ENCODE data around the gene CD82.

Gene CD82

GRCh38 chr11:44568658-44569473 lies 3.4 kb downstream of the CD82 start:
- no peak for TF ChIP-seq CTCF (IDR thresholded peaks at IDR 0.05; ENCODE audit: low read depth, low read length)
- peak; percentile 51 for DNase-seq (ENCODE audit: extremely low read depth, low read depth)

GRCh38 chr11:44570411-44571155 lies 5.1 kb downstream of the CD82 start:
- DNase-seq (ENCODE audit: extremely low read depth, low read depth) = no peak

GRCh38 chr11:44571871-44572270 lies 6.4 kb downstream of the CD82 start:
- no peak for DNase-seq (ENCODE audit: extremely low read depth, low read depth)
- no peak for TF ChIP-seq CTCF (IDR thresholded peaks at IDR 0.05; ENCODE audit: low read depth, low read length)

More at GRCh38 chr11:44570411-44571155, 5.1 kb downstream of the CD82 start:
- no peak for TF ChIP-seq CTCF (IDR thresholded peaks at IDR 0.05; ENCODE audit: low read depth, low read length)

GRCh38 chr11:44572436-44572835 lies 7.0 kb downstream of the CD82 start:
- DNase-seq (ENCODE audit: extremely low read depth, low read depth) = no peak
- TF ChIP-seq CTCF (IDR thresholded peaks at IDR 0.05; ENCODE audit: low read depth, low read length) = no peak

GRCh38 chr11:44572884-44573283 lies 7.4 kb downstream of the CD82 start:
- TF ChIP-seq CTCF (IDR thresholded peaks at IDR 0.05; ENCODE audit: low read depth, low read length) = no peak
- no peak for DNase-seq (ENCODE audit: extremely low read depth, low read depth)

GRCh38 chr11:44573333-44573732 lies 7.9 kb downstream of the CD82 start:
- no peak for DNase-seq (ENCODE audit: extremely low read depth, low read depth)
- TF ChIP-seq CTCF (IDR thresholded peaks at IDR 0.05; ENCODE audit: low read depth, low read length) = no peak
